ENCODE data around the gene ELOVL7. TPM values are rescaled to one million over a fixed set of nuclear protein-coding genes. Genes with fewer than 3 reads are reported as not detected.
"Not testable (repeated sequence)": the region's sequence is repeated elsewhere in the genome, so short reads cannot be mapped to it uniquely, and the experiment has no call there.

The ELOVL7 gene
- total RNA-seq, 2 donors from 2014 or later, result 1.4 to 2.0 TPM

DNA sequence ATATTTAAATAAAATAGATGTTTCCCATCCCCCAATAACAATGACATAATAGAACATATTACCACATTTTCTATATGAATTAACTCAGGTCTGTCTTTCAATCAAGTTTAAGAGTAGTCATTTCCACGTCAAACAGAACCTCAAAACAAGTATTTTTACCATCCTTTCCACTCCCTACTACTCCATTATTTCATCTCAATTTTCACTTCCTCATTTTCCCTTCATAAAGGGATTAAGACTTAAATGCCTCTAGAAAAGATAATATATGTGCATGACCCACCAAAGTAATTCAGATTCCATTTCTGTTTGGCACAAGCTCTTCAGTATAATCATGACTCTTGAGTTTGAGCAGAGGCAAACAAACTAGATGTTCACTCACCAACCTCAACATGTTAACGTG lies 40.4 kb downstream of the ELOVL7 start:
- ATAC-seq (no peak), DNase-seq (no peak)
- intact Hi-C loops (cut with DNase I), result no loop called here

DNA sequence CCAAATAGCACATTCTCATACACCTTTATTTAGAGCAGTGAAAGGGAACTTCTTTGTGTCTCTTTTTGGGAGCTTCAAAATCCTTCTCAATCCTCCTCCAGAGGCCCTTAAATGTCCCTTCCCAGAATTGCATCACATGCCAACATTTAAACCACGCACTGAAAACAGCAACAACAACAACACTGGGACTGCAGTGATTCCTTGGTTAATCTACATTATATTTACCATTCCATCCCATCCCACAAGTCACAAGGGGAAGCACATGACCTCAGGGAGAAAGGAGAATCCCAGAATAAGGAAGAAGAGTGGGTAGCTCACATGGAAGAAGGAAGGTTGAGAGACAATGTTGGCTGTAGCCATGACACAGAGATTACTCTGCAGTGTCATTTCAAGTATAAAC lies 41.1 kb downstream of the ELOVL7 start:
- DNase-seq (no peak), ATAC-seq (no peak)
- intact Hi-C loops (cut with DNase I), result no loop called here

- ATAC-seq, result no peak
- DNase-seq, result no peak
- intact Hi-C loops (cut with DNase I), result no loop called here
Measured at GRCh38 chr5:60802226-60802625, 41.8 kb downstream of the ELOVL7 start.

DNA sequence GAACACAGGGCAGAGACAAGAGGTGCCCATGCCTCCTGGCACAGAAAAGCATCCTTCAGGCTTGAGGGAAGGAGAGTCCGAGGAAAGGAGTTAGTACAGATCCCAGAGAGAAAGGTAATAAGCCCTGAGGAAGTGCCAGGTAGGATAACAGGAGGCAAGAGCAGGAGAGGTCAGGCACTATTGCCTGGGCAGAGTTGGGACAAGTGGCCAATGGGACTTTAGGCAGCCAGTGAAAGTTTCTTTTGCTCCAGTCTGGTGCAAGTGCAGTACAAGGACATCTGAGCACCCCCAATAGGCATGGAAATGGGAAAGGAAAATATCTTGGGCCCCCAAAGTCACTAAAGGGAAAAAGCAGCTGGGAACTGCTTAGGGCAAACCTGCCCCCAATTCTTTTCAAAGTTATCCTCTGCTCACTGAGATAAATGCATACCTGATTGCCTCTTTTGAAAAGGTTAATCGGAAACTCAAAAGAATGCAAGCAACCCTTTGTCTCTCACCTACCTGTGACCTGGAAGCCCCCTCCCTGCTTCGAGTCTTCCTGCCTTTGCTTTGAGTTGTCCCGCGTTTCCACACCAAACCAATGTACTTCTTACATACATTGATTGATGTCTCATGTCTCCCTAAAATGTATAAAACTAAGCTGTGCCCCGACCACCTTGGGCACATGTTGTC lies 46.5 kb downstream of the ELOVL7 start:
- DNase-seq (no peak), ATAC-seq (no peak)
- intact Hi-C loops (cut with DNase I), result no loop called here

DNA sequence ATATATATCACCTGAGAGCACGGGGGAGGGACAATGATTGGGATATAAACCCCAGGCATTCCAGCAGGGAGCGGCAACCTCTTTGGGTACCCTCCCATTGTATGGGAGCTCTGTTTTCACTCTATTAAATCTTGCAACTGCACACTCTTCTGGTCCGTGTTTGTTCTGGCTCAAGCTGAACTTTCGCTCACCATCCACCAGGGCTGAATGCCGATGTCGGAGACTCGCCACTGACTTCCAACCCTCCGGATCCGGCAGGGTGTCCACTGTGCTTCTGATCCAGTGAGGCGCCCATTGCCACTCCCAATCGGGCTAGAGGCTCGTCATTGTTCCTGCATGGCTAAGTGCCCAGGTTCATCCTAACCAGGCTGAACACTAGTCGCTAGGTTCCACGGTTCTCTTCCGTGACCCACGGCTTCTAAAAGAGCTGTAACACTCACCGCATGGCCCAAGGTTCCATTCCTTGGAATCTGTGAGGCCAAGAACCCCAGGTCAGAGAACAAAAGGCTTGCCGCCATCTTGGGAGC lies 48.6 kb downstream of the ELOVL7 start:
- ATAC-seq; DNase-seq; intact Hi-C loops (cut with DNase I): not testable (repeated sequence)

- intact Hi-C loops (cut with DNase I), result no loop called here
- DNase-seq, result no peak
- ATAC-seq, result no peak
Measured at GRCh38 chr5:60794691-60795090, 49.4 kb downstream of the ELOVL7 start.

DNA sequence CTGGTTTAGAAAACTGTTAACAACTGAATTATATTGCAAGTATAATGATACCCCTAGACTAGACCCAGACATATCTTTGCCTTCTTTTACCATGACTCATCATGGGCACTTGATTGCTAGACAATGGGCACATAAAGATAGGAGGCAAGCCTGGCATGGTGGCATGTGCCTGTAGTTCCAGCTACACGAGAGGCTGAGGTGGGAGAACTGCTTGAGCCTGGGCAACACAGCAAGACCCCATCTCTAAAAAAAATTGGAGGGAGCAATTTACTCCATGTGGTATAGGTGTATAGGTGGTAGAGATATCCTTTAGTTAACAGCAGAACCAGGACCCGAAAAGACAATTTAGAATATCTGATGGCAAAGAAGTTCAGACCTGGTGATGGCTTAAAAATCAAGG lies 51.6 kb downstream of the ELOVL7 start:
- ATAC-seq, result no peak
- intact Hi-C loops (cut with DNase I), result no loop called here
- DNase-seq, result no peak

- no peak for ATAC-seq
- DNase-seq, result no peak
- intact Hi-C loops (cut with DNase I), result no loop called here
Measured at GRCh38 chr5:60789551-60789950, 54.5 kb downstream of the ELOVL7 start.

- intact Hi-C loops (cut with DNase I), result no loop called here
- DNase-seq (no peak), ATAC-seq (no peak)
Measured at GRCh38 chr5:60788863-60789513, 55.1 kb downstream of the ELOVL7 start.

DNA sequence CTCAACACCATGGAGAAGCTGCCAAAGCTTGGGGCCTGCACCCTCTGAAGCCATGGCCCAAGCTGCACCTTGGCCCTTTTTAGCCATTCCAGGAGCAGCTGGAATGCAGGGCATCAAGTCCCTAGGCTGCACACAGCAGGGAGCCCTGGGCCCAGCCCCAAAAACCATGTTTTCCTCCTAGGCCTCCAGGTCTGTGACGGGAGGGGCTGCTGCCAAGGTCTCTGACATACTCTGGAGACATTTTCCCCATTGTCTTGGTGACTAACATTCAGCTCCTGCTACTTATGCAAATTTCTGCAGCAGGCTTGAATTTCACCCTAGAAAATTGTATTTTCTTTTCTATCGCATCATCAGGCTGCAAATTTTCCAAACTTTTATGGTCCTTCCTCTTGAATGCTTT lies 64.6 kb downstream of the ELOVL7 start:
- DNase-seq, result no peak
- no peak for ATAC-seq
- intact Hi-C loops (cut with DNase I), result no loop called here

DNA sequence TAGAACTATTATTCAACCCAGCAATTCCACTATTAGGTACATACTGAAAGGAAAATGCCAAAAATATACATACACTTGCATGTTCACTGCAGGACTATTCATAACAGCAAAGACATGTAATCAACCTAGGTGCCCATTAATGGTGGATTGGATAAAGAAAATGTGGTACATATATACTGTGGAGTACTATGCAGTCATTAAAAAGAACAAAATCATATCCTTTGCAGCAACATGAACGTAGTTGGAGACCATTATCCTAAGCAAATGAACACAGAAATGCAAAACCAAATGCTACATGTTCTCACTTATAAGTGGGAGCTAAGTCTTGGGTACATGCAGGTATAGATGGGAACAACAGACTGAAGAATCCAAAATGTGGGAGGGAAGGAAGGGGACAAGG lies 67.7 kb downstream of the ELOVL7 start:
- DNase-seq, result no peak
- no peak for ATAC-seq
- intact Hi-C loops (cut with DNase I), result no loop called here

DNA sequence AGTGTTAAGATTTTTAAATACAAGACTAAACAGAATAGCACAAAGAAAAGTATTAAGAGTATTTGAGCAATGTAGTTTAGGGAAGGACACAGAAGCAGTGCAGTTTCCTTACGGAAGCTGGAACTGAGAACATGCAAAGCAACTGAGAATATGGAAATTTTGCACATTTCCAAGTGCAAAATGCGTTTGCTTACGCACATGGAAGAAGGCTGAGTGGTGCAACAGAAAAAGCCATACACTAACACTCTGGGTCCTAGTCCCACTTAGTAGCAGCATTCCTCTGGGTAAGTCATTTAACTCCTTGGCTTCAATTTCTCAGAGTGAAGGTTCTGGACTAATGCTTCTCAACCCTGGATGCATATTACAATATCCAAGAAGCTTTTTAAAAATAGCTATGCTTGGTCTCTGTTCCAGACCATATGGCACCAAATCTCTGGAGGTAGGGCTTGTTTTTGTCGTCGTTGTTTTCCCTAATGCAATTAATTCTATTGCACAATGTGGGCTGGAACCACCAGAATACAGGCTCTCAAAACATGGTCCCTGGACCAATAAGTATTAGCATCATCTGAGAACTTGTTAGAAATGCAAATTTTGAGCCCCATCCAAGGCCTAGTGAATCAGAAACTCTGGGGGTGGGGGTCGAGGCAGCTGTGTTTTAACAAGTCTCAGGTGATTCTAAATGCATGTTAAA lies 78.9 kb downstream of the ELOVL7 start:
- intact Hi-C loops (cut with DNase I), result no loop called here
- ATAC-seq (no peak), DNase-seq (no peak)

DNA sequence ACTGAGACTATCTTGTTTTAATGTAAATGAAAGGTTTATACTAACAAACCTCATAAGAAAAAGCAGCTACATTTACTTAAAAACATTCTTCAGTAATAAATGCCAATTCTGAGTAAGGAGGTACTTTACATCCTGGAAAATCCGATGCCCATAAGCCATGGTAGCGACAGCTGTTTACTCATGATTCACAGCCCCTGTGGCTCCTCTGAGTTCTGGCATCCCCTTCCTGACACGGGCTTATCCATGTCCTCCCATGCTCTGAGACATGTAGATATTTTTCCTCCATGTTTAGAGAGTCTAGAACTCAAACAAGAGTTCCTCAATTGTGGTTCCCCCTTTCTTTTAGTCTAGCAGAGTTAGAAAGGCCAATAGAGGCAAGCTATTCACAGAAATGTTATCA lies 81.0 kb downstream of the ELOVL7 start:
- no peak for ATAC-seq
- intact Hi-C loops (cut with DNase I), result no loop called here

GRCh38 chr5:60754495-60754894 lies 89.6 kb downstream of the ELOVL7 start:
- DNase-seq, result no peak
- intact Hi-C loops (cut with DNase I), result no loop called here
- ATAC-seq, result no peak

More for the DNA sequence above, 81.0 kb downstream of the ELOVL7 start:
- DNase-seq, result no peak

- intact Hi-C loops (cut with DNase I), result no loop called here
- DNase-seq (no peak), ATAC-seq (no peak)
Measured at GRCh38 chr5:60744682-60745081, 99.4 kb downstream of the ELOVL7 start.

GRCh38 chr5:60743511-60744314 lies 100.4 kb downstream of the ELOVL7 start:
- DNase-seq (no peak), ATAC-seq (no peak)
- intact Hi-C loops (cut with DNase I), result no loop called here

DNA sequence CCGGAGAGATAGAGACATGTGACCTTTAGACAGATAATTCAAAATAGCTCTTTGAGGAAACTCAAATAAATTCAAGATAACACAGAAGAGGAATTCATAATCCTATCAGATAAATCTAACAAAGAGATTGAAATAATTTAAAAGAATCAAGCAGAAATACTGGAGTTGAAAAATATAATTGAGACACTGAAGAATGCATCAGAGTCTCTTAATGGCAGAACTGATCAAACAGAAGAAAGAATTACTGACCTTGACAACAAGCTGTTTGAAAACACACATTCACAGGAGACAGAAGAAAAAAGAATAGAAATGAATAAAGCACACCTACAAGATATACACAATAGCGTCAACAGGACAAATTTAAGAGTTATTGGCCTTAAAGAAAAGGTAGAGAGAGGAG lies 103.7 kb downstream of the ELOVL7 start:
- intact Hi-C loops (cut with DNase I), result no loop called here
- ATAC-seq (no peak), DNase-seq (no peak)

GRCh38 chr5:60738933-60739332 lies 105.1 kb downstream of the ELOVL7 start:
- ATAC-seq (no peak), DNase-seq (no peak)
- intact Hi-C loops (cut with DNase I), result no loop called here

DNA sequence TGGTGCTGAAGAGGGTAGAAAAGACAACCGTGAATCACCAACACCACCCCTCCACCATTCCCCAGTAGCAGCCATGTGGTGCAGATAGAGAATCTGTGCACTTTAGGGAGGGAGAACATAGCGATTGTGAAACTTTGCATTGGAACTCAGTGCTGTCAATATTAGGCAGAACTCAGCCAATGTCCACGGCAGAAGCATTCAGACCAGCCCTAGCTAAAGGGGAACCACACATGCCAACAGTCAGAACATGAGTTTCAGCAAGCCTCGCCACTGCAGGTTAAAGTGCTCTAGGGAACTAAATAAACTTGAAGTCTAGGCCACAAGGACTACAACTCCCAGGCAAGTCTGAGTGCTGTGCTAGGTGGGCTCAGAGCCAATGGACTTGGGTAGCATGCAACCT lies 105.6 kb downstream of the ELOVL7 start:
- ATAC-seq (no peak), DNase-seq (no peak)
- intact Hi-C loops (cut with DNase I), result no loop called here

GRCh38 chr5:60730858-60731257 lies 113.2 kb downstream of the ELOVL7 start:
- intact Hi-C loops (cut with DNase I); ATAC-seq; DNase-seq: not testable (repeated sequence)

Measured in left cardiac atrium (tissue), 4 donors.